AG09319 (cell line): ENCODE results near the gene DPM2.

Experiments
- DNase-seq: peaks from one replicate; pipeline ENCODE4 v3.0.0-alpha.2; 2010; ENCODE audit warnings: low read depth; ENCODE audit errors: extremely low read depth
- CTCF ChIP-seq: IDR thresholded peaks from 2 replicates; pipeline ENCODE4 v1.5.1; 2011; ENCODE audit warnings: low read depth, mild to moderate bottlenecking, inconsistent platforms, low read length, moderate library complexity

DPM2 gene

GRCh38 chr9:127960410-127961154 lies 22.9 kb upstream of the DPM2 start:
- TF ChIP-seq CTCF = no peak
- no peak for DNase-seq

- no peak for TF ChIP-seq CTCF
- no peak for DNase-seq
Observed at GRCh38 chr9:127959841-127960409, 22.3 kb upstream of the DPM2 start.

- TF ChIP-seq CTCF = no peak
- DNase-seq = no peak
Observed at GRCh38 chr9:127959398-127959797, 21.7 kb upstream of the DPM2 start.

- no peak for TF ChIP-seq CTCF
- DNase-seq = no peak
Observed at GRCh38 chr9:127958728-127959127, 21.1 kb upstream of the DPM2 start.

GRCh38 chr9:127955294-127956015 lies 17.8 kb upstream of the DPM2 start:
- no peak for DNase-seq
- peak; percentile 2 for TF ChIP-seq CTCF

- no peak for TF ChIP-seq CTCF
- DNase-seq = no peak
Observed at GRCh38 chr9:127954831-127955293, 17.2 kb upstream of the DPM2 start.
